OCI-LY1 (cell line): ENCODE measurements around the gene PIAS2.

Experiments used
- CTCF ChIP-seq: fragments of 200-600 bp; sonication (generic), shearing (Covaris generic); IDR thresholded peaks from 2 replicates; pipeline ENCODE4 v1.5.1; 2017; ENCODE audit warnings: mild to moderate bottlenecking, antibody characterized with exemption, low read length, moderate library complexity, mixed read lengths
- EZH2 ChIP-seq: fragments of 200-600 bp; sonication (generic), shearing (Covaris generic); IDR thresholded peaks from 2 replicates; pipeline ENCODE4 v1.8.0; 2017; ENCODE audit warnings: borderline replicate concordance, mixed run types, mild to moderate bottlenecking, antibody characterized with exemption, low read length, moderate library complexity, mixed read lengths

DNA sequence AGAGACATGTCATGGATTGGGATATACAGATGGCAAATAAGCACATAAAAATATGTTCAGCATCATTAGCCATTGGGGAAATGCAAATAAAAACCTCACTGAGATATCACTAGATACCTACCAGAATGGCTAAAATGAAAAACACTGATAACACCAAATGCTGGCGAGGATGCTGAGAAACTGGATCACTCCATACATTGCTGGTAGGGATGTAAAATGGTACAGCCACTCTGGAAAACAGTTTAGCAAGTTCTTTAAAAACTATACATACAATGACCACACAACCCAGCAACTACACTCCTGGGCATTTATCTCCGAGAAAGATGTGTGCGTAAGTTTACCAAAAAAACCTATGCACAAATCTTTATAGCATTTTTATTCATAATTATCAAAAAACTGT, 13.9 kb downstream of the PIAS2 start:
- TF ChIP-seq CTCF: no peak
- no peak for TF ChIP-seq EZH2
